Cerebellar nuclear complex (tissue), 1 donor: ENCODE results near the gene NID1.
"Not testable (repeated sequence)": the region's sequence is repeated elsewhere in the genome, so short reads cannot be mapped to it uniquely, and the experiment has no call there.

Experiments used
- DNase-seq, 2 experiments: peaks; one replicate each; lab custom pipeline; 2025; lab: John Stamatoyannopoulos, UW

NID1 gene

GRCh38 chr1:236024641-236025040, 40.2 kb downstream of the NID1 start:
- DNase-seq: no peak

GRCh38 chr1:236023926-236024565, 40.8 kb downstream of the NID1 start:
- DNase-seq: no peak

DNA sequence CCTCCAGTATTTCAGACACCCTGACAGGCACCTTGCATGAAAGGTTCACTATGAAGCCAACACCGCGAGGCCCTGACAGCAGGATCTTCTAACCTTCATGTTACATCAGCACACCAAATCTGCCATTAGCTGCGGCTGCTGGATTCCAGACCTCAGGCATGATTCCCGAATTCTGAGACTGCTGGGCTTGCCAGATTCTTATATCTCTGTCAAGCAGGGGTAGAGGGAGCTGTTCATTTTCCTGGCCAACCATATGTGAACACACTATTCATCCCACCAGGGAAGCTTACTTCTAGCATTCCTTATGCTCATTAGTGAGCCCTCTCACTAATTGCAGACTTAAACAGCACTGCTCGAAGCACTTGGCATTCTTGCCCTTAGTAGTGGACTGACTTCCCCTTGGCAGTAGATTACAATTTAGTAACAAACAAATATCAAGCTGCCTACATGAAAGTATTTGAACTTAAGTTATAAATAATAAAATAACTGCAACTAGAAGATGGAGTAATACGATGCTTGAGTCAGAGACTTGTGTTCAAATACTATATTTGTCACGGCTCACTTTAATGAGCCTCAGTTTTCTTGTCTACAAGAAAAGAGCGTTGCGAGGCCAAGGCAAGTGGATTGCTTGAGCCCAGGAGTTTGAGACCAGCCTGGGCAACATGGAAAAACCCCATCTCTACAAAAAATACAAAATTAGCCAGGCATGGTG, 43.3 kb downstream of the NID1 start:
- no peak for DNase-seq

DNA sequence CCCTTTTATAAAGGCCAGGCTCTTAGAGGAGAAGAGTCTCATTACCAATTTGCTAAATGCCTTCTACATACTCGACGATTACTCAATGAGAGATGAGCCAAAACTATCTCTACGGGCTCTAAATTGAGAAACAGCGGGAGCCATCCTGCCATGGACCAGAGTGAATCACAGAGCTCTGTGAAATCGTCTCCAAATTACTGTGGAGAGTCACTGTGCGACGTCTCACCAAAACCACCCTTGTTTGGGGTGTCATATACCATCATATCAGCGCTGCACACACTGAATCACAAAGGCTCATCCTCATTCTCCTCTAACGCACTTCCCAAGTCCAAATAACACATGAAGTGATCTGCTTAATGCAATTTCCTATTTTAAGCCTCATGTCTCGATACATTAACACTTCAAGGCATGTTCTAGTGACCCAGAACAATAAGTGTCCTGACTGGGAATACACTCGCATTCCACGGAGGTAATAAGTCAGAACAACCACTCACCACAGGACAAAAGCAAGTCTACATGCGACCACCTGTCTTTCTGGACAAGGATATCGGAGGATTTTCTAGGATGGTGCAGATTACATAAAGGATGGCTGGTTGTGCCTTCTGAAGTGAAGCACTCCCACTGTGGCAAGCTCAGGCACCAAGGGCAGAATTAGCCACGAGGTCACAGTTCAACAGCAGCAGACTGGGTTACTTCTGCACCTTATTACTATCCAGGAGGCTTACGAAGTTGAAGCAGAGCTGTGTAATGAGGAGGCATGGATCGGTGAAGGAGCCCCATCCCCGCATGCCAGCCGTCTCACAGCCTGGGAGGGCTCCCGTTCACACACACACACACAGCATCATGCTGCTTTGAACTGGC, 44.3 kb downstream of the NID1 start:
- no peak for DNase-seq

DNA sequence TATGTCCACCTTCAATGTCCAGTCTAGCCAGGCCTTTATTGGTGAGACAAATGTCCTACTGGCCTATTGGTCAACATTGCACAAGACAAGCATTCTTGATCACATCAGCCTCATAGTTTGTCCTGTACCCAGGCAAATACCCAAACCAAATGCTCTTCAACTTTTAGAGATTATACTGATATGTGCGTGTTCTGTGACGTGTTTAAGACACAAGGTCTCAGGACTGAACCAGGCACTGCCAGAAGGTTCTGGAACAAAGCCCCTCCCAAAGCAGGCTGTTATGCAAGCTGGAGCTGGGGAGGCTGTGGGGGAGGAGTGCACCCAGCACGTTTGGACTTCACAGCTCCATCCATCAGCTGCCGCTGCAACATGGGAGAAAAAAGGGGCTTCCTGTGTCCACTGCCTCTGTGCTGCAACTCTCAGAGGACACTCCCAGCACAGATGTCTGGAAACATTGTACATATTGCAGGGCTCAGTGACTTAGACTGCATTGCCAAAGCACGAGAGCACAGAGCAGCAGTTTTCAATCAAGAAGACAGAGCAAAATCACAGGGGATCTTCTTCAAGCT, 45.9 kb downstream of the NID1 start:
- no peak for DNase-seq

GRCh38 chr1:236016782-236017400, 48.0 kb downstream of the NID1 start:
- no peak for DNase-seq

GRCh38 chr1:236016083-236016482, 48.8 kb downstream of the NID1 start:
- no peak for DNase-seq

GRCh38 chr1:236015539-236015938, 49.4 kb downstream of the NID1 start:
- no peak for DNase-seq

- DNase-seq: no peak
These were observed 51.6 kb downstream of the NID1 start for GRCh38 chr1:236013330-236013729.

DNA sequence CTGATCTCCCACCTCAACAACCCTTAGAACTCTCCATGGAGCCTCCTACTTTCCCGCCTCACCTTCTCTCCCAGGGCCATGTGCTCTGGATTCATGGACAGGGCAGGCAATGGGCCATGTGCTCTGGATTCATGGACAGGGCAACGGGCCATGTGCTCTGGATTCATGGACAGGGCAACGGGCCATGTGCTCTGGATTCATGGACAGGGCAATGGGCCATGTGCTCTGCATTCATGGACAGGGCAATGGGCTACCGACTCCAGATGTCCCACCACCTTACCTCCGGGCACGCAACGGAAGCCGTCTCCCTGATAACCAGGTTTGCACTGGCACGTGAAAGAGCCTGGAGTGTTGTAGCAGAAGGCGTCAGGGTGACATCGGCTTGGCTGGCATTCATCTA, 53.2 kb downstream of the NID1 start:
- no peak for DNase-seq

GRCh38 chr1:236010443-236010842, 54.4 kb downstream of the NID1 start:
- DNase-seq: no peak

DNA sequence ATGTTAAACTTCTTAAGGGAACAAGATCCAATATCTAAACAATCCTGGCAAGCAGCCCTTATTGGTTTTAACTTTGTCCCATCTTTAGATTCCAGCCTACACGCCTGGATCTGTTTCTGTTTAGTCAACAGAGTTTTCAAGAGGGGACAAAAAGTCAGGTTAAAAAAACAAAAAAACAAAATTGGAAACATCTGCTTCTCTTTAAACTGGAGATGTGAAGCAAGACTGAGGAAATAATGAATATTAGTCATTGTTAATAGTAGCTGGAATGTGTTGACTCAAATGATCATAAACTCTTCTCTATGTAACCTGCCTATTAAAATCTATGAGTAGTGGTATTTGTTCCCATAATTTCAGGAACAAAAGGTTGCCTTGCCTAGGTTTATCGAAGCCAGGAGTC, 55.0 kb downstream of the NID1 start:
- DNase-seq: no peak

DNA sequence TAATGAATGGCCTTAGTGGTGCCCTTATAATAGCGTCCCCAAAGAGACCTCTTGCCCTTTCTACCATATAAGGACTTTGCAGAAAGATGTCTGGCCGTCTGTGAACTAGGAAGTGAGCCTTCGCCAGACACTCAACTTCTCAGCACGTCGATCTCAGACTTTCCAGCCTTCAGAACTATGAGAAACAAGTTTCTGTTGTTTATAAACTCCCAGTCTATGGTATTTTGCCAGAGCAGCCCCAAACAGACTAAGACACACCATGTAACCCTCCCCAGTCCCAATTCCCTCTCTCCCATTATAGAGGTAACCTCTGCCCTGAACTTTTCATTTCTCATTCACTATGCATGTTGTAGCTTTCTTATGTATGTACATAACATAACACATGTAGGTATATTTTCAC, 55.7 kb downstream of the NID1 start:
- no peak for DNase-seq

DNA sequence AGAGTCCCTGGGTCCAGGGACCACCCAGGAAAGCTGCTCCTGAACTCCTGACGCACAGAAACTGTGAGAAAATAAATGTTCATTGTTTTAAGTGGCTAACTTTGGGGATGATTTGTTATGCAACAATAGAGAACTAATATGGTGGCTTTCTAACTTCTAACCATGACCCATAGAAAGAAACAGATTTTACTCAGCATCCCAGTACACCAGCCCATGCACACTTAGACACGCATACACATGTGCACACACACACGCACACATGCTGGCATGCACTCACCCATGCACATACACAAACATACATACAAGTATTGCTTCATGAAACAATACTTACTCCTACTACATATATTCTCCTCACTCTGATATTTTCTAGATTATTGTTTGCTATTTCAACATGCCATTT, 57.1 kb downstream of the NID1 start:
- DNase-seq: no peak

DNA sequence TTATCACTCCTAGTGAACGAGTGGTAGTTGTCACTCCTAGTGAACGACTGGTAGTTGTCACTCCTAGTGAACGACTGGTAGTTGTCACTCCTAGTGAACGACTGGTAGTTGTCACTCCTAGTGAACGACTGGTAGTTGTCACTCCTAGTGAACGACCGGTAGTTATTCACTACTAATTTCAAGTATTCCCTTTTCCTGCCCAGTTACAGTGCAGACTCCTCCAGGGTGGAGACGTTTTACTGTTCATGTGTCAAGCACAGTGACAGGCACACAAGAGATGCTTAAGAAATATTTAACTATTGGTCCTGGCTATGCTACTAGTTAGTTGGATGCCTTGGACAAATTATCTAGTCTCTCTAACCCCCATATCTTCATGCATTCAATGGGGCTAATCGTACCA, 61.8 kb downstream of the NID1 start:
- DNase-seq: not testable (repeated sequence)

- no peak for DNase-seq
These were observed 62.3 kb downstream of the NID1 start for GRCh38 chr1:236002572-236002971.

- no peak for DNase-seq
These were observed 62.9 kb downstream of the NID1 start for GRCh38 chr1:236002025-236002390.

DNA sequence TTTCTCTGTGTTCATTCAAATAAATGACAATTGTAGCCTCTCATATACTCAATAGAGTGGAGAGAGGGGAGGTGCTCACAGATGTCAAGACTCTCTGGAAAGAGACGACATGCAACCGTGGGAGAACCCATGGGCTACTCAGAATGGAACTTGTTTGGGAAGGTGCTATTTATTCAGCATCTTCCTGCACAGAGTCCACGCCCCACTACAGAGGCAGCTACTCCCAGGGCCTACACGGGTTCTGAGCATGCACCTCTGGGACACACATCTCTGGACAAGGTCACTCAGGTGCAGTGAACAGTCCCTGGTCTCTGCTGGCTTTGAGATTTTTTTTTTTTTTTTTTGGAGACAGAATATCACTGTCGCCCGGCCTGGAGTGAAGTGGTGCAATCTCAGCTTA, 64.1 kb downstream of the NID1 start:
- no peak for DNase-seq

DNA sequence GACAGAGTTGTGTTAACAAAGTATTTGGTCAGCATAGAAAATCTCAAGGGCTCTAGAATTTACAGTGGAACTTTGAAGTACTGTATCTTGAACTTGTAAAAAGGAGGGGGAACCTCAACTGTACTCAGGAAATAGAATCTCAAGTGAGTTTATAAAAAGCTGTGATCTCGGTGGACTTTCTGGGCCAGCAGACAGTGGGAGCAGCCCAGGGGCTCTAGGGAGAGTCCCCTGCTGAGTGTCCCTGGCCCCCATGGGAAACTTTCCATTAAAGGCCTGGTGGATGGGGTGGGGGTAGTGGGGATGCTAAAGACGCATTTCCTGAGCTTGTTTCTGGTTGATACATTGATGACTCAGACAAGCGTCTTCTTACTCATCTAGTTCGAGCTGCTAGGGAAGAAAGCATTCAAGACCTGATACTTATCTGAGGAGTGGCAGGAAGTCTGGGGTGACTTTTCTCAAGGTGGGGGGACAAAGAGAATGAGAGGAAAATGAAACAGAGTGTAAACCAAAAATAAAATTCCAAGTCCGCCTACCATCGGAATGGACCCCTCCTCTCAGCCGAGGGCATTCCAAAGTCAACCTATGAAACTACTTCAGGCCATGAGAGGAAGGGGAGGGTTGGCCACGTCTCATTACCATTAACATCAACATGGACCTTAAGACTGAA, 65.5 kb downstream of the NID1 start:
- DNase-seq: no peak

GRCh38 chr1:235998812-235999211, 66.1 kb downstream of the NID1 start:
- DNase-seq: no peak

DNA sequence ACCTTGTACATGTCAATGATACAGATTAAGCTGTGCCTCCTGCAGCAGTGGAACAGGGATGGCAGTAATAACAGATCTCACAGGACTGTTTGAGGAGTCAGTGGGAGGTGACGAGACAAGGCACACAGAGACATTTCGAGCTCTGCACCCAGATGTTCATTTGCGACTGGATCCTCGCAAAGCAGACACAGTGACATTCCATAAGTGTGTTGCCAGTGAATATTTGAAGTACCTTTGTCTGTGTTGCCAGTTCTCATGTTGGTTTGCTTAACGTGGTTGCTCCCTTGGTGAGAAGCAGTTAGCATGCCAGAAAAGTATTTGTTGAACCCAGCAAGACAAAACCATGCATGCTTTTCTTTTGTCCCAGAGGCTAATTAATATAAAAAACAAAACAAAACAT, 67.0 kb downstream of the NID1 start:
- DNase-seq: no peak

DNA sequence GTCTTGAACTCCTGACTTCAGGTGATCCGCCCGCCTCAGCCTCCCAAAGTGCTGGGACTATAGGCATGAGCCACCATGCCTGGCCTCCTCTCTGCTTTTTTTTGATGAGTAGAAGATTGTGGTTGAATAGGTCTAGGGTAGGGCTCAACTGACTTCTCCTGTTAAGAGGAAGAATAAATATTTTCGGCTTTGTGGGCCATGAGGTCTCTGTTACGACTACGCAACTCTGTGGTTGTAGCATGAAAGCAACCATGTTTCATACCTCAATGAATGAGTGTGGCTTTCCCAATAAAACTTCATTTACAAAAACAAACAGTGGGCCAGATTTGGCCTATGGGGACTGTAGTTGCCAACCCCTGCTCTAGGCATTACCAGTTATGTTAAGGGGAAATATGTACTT, 67.8 kb downstream of the NID1 start:
- DNase-seq: no peak
